Glomerular endothelial cell (primary cell): Measurements from ENCODE around the gene ATP4B. TPM values are rescaled to one million over a fixed set of nuclear protein-coding genes. Genes with fewer than 3 reads are reported as not detected.

Experiments used
- DNase-seq: peaks from one replicate; pipeline ENCODE4 v3.0.0-alpha.2; 2011; ENCODE audit warnings: low read depth, low spot score; ENCODE audit errors: extremely low read depth
- total RNA-seq: library from RNA; depleted of rRNA; stranded (reverse); fragments of >200 nt; gene quantifications from 2 replicates; pipeline ENCODE4 v1.2.3, GENCODE V29; 2015

ATP4B gene
- total RNA-seq, 1 donor from 2014 or later: 0.58 TPM

DNA sequence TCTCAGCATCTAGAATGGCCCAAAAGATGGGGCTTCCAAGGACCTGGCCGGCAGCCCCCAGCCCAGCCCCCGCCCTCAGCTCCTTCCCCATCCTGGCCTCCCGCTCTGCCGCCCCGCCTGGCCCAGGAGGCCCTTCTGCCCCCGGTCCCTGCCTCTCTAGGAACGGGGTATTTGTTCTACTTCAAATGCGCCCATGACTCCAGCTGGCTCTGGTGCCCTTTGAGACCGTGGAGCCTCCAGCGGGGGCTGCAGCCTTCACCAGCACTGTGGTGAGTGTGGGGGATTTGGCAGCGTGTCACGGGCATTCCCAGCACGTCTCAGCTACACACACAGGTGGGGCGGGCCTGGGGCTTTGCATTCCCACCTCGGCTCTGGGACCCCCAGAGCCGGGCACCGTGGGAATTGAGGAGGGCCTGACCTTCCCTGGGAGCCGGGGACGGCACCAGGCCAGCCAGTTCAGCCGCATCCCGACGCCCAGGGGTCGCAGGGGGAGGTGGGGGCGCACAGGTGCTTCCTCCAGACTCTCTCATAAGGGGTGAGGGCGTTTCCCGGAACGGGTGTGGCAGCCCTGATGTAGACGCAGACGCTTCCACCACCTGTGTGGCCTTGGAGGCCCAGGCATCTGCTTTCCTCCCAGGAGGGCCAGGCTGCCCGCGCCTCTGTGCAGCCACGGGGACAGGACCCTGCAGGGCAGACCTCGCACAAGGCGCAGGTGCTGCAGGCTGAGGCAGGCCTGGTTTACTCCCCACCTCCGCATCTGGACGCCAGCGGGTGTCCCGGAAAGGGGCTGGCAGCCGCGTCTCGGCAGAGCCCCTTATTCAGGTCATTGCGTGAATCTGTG is 947 bp downstream of the ATP4B start:
- DNase-seq: no peak

DNA sequence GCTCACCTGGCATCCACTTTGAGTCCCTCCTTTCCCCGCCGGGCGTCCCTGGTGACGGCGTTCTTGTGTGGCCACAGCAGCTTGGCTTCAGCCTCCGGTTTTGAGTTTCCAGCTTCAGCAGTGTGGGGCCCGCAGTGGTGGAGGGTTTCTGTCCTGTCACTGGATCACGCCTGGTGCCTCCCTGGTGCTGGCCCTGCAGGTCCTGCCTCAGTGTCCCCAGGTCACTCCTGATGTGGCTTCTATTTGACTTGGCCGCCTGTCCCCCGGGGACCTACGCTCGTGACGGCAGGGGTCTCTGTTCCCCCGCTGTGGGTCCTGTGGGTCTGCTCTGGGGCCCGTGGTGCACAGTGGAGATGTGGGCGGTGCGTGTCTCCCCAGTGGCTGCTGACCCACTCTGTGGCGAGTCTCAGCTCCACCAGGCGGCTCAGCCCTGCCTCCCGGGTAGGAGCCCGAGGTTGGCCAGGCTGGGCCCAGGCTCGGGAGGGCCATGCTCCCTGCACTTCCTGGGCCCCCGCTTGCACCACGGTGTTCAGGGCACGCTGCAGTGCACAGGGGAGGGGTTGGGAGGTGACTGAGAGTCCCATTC is 1.9 kb downstream of the ATP4B start:
- DNase-seq: no peak

DNA sequence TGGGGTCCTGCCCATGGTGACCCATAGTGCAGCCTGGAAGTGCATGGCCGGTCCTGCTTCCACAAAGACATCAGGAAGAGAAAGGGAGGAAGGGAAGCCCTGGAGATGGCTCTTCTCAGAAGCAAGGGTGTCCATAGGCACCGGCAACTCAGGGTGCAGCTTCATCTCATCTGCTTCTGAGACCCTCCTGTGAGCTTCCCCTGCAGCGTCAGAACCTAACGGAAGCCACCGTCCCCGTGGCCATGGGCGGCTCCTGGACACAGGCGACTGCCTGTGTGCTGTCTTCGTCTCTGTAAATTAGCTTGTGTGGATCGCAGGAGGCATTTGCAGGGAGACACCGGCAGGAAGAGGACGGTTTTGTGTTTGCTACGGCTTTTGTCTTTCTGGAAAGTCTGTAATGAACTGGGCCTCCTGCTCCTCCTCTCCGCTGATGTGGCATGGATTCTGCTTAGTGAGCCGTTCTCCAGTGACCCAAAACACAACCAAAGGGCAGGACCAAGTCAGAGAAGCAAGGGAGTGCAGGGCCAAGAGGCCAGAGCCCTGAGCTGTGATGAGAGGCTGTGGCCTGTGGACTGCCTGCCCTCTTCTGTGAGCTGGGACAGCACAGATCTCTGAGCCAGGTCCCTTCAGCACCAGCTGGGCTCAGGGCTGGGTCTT is 2.5 kb downstream of the ATP4B start:
- DNase-seq: no peak

DNA sequence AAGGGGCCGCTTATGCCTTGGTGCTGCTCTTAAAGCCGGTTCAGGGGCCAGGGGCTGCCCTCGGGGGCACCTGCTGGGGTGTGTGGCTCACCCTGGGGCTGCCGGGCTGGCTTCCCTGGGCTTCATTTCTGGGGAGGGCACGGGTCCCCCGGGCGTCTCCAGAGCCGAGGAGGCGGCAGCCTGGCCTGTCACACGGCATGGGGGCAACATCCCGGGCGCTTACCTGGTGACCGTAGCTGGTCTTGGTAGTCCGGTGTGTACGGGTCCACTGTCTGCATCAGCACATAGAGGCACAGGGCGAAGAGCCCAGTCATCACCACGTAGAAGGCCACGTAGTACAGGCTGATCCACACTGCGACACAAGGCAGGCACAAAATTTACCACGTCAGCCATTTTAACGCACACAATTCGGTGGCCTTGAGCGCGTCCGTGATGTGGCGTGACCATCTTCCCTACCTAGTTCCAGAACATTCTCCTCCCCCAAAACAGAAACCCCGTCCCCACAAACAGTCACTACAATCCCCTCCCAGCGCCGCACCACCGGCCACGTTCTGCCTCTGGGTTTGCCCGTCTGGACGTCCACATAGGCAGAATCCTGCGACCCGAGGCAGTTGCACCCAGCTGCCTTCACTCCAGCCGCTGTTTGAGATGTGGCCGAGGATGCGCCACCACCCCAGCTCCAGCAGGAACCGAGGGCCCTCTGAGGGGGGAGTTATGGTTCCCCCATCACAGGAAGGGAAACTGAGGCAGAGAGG is 3.2 kb downstream of the ATP4B start:
- no peak for DNase-seq

DNA sequence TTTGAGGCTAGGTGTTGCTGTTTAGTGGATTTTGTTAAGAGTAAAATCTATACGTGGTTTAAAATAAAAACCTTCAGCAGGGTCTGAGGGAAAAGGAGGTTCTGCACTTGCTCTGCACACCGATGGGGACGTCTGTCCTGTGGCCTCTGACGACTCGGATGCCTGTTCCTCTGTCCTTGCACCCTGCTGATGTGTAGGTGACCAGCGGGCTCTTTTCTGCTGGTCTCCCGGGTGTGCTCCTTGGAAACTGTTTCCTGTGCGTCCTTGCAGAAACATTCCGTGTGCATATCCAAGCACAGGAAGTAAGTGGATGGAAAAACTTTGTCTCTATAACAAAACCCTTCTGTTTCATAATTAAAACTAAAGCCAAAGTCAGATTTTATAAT is 3.8 kb downstream of the ATP4B start:
- no peak for DNase-seq

DNA sequence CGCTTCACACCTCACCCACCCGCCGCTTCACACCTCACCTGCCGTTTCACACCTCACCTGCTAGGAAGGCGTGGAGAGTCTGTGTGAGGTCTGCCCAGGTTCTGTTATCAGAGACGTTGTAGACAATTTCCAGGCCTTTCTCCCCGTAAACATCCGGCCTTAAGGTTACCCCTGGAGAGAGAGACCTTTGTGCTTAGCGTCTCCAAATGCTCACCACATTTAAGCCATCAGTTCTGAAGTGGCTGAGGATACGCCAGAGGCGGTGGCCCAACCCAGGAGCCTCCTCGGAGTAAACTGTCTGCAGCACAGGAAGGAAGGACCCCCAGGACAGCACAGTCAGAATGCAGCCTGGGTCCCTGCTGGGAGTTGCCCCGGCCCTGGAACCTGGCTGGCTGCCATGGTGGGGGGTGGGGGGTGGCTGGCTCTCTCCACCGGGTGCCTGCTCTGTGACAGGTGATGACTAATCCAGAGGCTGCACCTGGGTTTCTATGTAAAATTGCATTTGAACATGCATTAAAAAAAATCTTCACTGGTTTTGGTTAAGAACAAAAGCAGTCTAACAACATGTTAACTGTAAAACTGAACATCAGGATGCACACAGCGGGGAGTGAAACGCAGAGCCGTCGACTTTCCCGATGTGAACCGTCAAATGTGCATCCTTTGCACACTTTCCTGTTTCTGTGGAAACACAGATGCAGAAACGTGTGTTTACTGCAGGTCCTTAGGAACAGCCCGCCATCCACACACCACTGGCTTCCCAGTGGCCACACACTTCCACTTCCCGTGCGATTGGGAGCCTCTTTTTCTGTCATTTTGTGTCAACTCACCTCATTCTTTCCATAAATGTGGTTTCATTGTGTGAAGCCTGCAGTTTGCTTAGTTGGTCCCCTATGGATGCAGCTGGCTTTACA is 4.5 kb downstream of the ATP4B start:
- no peak for DNase-seq

DNA sequence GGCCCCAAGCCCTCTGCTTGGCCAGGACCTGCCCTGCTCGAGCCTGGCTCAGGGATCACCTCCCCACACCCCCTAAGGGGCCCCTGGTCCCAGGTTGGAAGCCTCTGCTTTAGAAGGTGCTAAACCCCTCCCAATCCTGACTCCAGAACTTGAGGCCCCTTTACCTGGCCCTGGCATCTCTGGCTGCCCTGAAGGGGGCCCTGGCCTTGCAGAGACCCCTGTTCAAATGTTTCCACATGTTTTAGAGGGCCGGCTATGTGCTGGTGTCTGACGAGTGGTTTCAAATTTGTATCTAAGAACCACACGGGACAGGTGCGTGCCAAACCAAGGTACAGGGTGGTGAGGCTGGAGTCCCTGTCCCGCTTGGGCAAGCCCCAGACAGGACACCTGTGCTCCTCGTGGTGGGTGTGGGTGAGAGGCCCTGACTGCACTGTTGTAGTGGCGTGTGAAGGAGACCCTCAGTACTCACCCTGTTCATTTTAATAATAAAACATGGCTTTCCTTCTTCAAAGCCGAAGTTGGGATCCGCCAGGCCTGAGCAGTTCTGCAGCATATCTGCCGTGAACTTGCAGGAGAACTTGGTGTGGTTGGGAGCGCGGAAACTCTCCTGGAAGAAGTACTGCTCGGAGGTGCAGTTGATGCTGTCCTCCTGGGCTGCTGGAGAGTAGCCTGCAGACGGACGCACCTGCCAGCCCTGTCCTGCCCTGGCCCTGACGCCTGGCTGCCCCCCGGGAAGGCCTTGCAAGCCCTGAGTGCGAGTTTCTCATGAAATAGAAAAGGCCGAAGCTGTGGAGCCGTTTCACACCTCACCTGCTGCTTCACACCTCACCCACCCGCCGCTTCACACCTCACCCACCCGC is 5.4 kb downstream of the ATP4B start:
- DNase-seq: no peak

DNA sequence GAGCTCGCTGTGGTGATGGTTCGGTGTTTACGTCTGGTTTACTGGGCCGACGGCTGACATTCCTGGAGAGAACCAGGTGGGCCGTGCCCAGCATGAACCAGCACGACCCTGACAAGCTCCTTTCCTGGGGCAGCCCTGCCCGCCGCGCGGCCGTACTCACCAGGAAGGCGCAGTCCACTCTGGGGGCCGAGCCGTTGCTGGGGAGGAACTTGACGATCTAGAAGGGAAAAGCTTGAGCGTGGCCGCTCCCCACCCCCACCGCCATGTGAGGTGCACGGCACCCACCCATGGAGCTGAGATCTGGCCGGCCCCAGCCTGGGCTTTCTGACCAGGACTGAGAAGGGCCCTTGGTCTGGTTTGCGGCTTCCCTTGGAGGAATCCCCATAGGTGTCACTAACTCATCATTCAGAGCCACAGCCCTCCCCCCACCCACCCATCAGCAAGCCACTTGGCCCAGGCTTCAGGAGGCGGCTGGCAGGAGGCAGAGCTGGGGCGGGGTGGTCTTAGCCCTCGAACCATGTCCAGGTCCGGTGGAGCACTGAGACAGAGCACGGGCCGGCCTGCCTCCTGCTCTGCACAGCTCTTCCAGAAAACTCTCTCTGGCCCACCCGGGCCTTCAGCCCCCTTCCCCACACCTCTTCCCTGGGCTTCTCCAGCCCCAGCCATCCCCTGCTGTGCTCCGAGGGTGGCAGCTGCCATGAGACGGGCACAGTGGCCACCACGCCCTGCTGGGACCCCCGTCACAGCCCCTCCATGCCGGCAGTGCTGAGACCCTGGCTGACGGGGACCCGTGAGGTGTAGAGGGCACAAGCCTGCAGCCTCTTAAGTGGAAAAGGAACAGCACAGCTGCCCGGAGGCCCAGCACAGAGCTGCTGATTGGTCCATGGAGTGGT is 6.2 kb downstream of the ATP4B start:
- DNase-seq: no peak

DNA sequence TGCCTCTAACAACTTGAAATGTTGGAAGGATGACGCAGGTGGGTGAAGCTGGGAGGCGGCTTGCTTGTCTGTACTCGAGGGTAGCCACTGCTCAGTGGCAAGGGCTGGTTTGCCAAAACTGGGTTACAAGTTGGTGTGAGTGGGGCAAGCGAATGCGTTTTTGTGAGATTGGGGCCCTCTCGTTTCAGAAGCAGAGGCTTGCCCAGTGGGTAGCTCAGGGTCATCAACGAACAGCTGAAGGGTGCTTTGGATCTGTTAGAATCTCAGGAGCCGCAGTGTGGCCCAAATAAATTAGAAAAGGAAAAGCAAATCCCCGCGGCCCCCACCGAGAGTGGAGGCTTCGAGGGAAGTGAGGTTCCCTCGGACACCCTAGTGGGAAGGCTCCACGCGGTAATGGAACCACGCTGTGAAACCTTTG is 7.3 kb downstream of the ATP4B start:
- DNase-seq: no peak

DNA sequence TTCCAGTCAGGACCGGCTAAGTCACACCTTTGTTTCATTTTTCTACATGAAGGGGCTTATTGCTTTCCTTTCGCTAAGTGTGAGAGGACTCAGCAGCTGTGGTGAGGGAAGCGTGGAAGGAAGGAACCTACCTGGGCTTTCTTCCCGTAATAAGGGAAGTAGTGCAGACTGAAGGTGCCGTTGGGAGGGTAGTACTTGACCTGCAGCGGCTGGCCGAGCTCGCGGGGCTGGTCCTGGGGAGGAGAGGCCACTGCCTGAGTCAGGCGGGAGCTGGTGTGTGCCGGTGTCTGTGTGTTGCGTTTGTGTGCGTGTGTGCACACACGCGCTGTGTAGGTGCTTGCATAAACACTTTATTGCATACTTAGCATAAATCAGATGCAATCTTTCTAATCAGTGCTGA is 7.7 kb downstream of the ATP4B start:
- DNase-seq: no peak

DNA sequence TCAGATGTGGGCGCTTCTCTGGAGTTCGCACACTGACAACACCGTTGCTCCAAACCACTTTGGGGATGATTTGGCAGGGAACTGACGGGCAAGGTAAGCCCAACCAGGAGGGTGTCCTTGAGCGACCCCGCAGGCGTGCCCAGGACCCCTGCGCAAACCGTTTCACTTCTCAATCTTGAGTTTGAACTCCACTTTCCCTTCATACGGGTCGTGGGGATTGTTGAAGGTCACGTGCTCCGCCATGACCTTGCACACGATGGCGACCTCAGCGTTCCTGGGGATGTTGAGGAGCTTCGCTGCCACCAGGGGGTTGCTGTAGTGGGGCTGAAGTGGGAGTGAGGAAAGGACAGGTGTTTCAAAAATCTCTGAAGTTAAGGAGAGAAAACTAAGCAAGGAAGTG is 8.8 kb downstream of the ATP4B start:
- DNase-seq: no peak

DNA sequence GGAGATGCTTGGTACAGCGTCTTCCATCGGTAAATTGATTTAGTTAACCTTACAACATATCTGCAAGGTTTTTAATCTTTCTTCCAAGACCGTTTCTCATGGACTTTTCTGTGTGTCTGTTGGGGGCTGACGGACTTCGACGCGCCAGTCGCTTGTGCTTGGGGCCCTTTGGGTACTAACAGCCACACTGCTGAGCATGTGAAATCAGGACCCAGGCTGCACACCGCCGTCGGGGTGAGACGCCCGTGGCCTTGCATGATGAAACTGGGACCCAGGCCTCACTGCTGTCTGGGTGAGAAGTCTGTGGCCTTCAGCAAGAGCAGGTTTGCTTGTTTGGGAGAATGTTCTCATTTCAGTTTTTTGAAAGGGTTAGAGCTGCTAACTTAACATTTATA is 9.8 kb downstream of the ATP4B start:
- no peak for DNase-seq

DNA sequence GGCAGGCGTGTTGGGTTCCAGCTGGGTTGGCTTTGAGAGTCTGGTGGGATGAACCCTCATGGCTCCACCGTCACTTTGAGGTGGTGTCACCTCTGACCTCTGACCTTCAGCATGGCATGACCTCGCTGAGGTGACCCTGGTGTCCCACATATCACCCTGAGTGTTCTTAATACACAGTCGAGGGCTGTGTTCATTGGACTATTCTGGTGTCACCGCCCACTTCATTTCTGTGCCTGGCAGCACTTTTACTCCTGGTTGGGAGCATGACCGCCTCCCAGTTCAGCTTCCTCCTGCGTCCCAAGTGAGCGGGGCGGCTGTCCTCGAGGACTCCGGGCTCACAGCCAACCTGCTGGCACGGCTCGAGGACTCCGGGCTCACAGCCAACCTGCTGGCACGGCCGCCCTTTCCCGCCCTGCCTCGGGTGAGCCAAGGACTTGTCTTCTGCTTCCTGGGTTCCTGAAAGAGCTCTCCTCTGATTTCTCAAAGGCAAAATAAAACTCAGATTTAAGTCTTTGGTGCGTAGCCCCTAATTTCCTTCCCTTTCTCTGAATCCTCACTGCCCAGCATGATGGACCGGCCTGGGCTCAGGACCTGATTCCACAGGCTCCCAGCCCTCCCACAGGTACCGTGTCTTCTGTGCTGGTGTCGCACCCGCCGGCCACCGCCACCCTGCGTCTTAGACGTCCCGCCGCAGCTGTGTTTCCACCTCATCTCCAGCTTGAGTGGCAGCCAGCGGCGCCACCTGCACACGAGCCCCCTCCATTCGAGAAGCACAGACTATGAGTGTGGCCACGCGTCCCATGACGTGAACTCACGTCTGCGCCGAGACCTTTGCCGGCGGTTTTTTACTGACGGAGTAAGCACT is 10.4 kb downstream of the ATP4B start:
- no peak for DNase-seq

DNA sequence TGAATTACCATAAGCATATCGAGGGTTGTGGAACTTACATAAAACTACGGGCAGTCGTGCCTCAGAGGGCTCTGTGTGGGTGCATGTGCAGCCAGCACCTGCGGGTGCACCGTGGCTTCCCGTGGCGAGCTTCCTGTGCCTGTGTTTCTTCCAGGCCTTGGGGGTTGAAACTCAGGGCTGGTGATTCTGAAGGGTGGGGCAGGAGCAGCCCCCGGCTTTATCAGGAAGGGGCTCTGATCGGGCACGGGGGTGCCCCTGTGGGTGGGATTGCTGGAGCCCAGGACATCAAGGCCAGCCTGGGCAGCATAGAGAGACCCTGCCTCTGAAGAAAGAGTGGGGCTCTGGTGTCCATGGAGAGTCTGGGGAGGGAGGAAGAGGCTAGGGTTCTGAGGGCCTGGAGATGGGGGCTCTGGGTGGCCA is 11.1 kb downstream of the ATP4B start:
- DNase-seq: no peak

DNA sequence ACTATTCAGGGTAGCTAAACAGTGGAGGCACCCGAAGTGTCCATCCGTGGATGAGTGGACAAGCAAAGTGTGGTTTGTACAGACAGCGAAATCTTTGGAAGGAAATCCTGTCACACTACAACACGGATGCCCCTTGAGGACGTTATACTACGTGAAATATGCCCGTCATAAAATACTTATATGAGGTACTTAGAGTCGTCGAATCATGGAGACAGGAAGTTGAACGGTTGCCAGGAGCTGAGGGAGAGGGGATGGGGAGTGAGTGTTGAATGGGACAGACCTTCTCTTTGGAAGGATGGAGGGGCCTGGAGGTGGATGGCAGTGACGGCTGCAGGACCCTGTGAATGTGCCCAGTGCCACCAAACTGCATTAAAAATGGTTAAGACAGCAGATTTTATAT is 11.6 kb downstream of the ATP4B start:
- DNase-seq: no peak

DNA sequence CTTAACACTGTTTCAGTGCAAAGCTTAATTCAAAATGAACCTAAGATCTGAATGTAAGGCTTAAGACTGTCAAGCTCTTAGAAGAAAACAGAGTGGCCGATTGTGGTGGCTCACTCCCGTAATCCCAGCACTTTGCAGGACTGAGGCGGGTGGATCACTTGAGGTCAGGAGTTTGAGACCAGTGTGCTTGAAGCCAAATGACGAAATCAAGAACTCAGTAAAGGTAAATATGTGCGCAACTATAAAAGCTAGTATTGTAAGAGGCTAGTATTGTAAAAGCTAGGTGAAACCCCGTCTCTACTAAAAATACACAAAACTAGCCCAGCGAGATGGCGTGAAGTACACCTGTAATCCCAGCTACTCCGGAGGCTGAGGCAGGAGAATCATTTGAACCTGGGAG is 12.7 kb downstream of the ATP4B start:
- no peak for DNase-seq

DNA sequence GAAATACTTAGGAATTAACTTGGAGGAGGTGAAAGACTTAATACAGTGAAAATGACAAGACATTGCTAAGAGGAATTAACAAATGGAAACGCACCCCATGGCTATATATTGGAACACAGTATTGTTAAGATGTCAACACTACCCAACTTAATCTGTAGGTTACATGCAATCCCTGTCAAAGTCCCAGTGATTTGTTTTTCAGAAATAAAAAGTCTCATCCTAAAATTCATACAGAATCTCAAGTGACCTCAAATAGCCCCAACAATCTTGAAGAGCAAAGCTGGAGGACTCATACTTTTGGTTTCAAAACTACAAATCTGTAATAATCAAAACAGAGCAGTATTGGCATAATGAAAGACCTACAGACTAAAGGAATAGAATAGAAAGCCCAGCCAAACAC is 13.2 kb downstream of the ATP4B start:
- no peak for DNase-seq
